DOHH2 (cell line): ENCODE measurements around the gene HOXC6.

Experiments used
- H3F3A ChIP-seq: fragments of 200-600 bp; sonication (generic), shearing (Covaris generic); 2 replicates; pipeline ENCODE4 v1.6.0; 2016; ENCODE audit warnings: antibody characterized with exemption, mild to moderate bottlenecking; ENCODE audit not compliant: control insufficient read depth, insufficient read depth
- H3K27ac ChIP-seq: fragments of 200-600 bp; sonication (generic); 2 replicates; pipeline ENCODE4 v1.5.1; 2014; ENCODE audit warnings: low read depth, mild to moderate bottlenecking, low read length, moderate library complexity
- H3K27me3 ChIP-seq: fragments of 200-600 bp; sonication (generic); 2 replicates; pipeline ENCODE4 v1.6.1; 2014; ENCODE audit warnings: mild to moderate bottlenecking, low read length, mixed read lengths; ENCODE audit not compliant: control insufficient read depth
- H3K36me3 ChIP-seq: fragments of 200-600 bp; sonication (generic); 2 replicates; pipeline ENCODE4 v1.6.1; 2014; ENCODE audit warnings: mild to moderate bottlenecking, low read length, moderate library complexity, mixed read lengths; ENCODE audit not compliant: control insufficient read depth
- H3K4me1 ChIP-seq: fragments of 200-600 bp; sonication (generic); 2 replicates; pipeline ENCODE4 v1.6.1; 2014; ENCODE audit warnings: mild to moderate bottlenecking, low read length, mixed read lengths; ENCODE audit not compliant: control insufficient read depth
- H3K4me2 ChIP-seq: fragments of 200-600 bp; sonication (generic); 2 replicates; pipeline ENCODE4 v1.6.0; 2014; ENCODE audit warnings: mild to moderate bottlenecking, low read length, moderate library complexity
- H3K4me3 ChIP-seq: fragments of 200-600 bp; sonication (generic); 2 replicates; pipeline ENCODE4 v1.5.1; 2014; ENCODE audit warnings: mild to moderate bottlenecking, low read length, mixed read lengths
- H3K79me2 ChIP-seq: fragments of 200-600 bp; sonication (generic); 2 replicates; pipeline ENCODE4 v1.6.1; 2014; ENCODE audit warnings: mild to moderate bottlenecking, low read length, mixed read lengths; ENCODE audit not compliant: control insufficient read depth
- H3K9me2 ChIP-seq: fragments of 200-600 bp; sonication (generic); replicated peaks from 2 replicates; pipeline ENCODE4 v1.6.1; 2014; ENCODE audit warnings: mild to moderate bottlenecking, low read length, mixed read lengths; ENCODE audit not compliant: control insufficient read depth
- H3K9me3 ChIP-seq: fragments of 200-600 bp; sonication (generic); 2 replicates; pipeline ENCODE4 v1.6.1; 2014; ENCODE audit warnings: antibody characterized with exemption, low read length, mixed read lengths; ENCODE audit not compliant: control insufficient read depth, insufficient read depth
- H4K20me1 ChIP-seq: fragments of 200-600 bp; sonication (generic); 2 replicates; pipeline ENCODE4 v1.6.0; 2014; ENCODE audit warnings: low read depth, mild to moderate bottlenecking, antibody characterized with exemption, low read length, moderate library complexity; ENCODE audit not compliant: control insufficient read depth, insufficient read depth
- EZH2phosphoT487 ChIP-seq: fragments of 200-600 bp; sonication (generic); IDR thresholded peaks from 2 replicates; pipeline ENCODE4 v1.6.1; 2017; ENCODE audit warnings: borderline replicate concordance, mild to moderate bottlenecking, antibody characterized with exemption, low read length, moderate library complexity, mixed read lengths
- TF ChIP-seq, protein P1 (sequence below): fragments of 200-600 bp; sonication (generic); IDR thresholded peaks from one replicate; pipeline ENCODE4 v1.5.1; 2014; ENCODE audit warnings: antibody characterized with exemption, mild to moderate bottlenecking, low read depth, low read length; ENCODE audit not compliant: poor library complexity, severe bottlenecking

Gene HOXC6

GRCh38 chr12:54045401-54045800, 17.2 kb downstream of the HOXC6 start:
- no peaks in the 10 kb centered on the region for H3K79me2 ChIP-seq
- no peak for TF ChIP-seq EZH2phosphoT487
- TF ChIP-seq, protein P1, sequence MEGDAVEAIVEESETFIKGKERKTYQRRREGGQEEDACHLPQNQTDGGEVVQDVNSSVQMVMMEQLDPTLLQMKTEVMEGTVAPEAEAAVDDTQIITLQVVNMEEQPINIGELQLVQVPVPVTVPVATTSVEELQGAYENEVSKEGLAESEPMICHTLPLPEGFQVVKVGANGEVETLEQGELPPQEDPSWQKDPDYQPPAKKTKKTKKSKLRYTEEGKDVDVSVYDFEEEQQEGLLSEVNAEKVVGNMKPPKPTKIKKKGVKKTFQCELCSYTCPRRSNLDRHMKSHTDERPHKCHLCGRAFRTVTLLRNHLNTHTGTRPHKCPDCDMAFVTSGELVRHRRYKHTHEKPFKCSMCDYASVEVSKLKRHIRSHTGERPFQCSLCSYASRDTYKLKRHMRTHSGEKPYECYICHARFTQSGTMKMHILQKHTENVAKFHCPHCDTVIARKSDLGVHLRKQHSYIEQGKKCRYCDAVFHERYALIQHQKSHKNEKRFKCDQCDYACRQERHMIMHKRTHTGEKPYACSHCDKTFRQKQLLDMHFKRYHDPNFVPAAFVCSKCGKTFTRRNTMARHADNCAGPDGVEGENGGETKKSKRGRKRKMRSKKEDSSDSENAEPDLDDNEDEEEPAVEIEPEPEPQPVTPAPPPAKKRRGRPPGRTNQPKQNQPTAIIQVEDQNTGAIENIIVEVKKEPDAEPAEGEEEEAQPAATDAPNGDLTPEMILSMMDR: no peak
- H3K4me1 ChIP-seq: peaks cover 19% of the 10 kb centered on the region
- no peaks in the 10 kb centered on the region for H3K9me3 ChIP-seq
- no peak overlapping the region for H3K27ac ChIP-seq
- no peak overlapping the region for H3K4me3 ChIP-seq
- H4K20me1 ChIP-seq: no peaks in the 10 kb centered on the region
- no peaks in the 10 kb centered on the region for H3K36me3 ChIP-seq
- H3K27me3 ChIP-seq: peaks cover 29% of the 10 kb centered on the region
- no peak overlapping the region for H3K4me2 ChIP-seq
- no peaks in the 10 kb centered on the region for H3K9me2 ChIP-seq
- no peaks in the 10 kb centered on the region; the same call in 1 of the 2 replicates for H3F3A ChIP-seq

DNA sequence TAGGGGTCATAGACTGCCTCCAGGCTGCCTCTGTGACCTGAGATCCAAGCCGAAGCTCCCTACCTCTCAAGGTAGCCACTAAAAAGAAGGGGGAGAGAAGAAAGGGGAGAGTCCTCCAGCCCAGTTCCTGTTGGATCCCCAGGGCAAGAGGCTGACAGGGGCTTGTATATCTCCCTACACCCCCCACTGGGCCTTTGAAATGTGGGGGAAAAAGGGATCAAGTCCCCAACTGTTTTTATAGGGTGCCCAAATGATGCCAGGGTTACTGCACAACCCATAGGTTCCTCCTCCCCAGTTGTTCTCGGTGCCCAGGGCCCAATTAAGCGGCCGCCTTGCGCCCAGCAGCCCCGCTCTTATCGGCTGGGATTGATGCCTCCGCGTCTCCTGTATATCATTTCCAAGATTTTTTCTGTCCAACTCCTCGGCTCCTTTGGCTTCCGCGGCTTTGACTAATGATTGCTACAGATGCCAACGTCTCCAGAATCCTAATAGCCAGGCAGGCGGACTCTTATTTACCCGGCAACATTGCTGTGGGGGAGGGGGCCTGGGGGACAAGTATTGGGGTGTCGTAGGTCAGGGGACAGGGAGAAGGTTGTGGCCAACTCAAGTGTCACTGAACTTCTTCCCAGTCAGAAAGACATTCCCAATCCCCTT, 17.8 kb downstream of the HOXC6 start:
- no peak overlapping the region for H3K4me3 ChIP-seq
- peaks cover 30% of the 10 kb centered on the region for H3K27me3 ChIP-seq
- H3K79me2 ChIP-seq: no peaks in the 10 kb centered on the region
- no peaks in the 10 kb centered on the region for H3K9me3 ChIP-seq
- no peak for TF ChIP-seq EZH2phosphoT487
- H3K27ac ChIP-seq: no peak overlapping the region
- no peak overlapping the region for H3K4me2 ChIP-seq
- peaks cover 19% of the 10 kb centered on the region for H3K4me1 ChIP-seq
- peaks cover 2% of the 10 kb centered on the region; the same call in 1 of the 2 replicates for H3F3A ChIP-seq
- no peaks in the 10 kb centered on the region for H3K9me2 ChIP-seq
- H4K20me1 ChIP-seq: no peaks in the 10 kb centered on the region
- H3K36me3 ChIP-seq: no peaks in the 10 kb centered on the region

GRCh38 chr12:54046809-54047159, 18.5 kb downstream of the HOXC6 start:
- no peaks in the 10 kb centered on the region for H4K20me1 ChIP-seq
- no peak overlapping the region for H3K27ac ChIP-seq
- TF ChIP-seq, protein P1: no peak
- no peak for TF ChIP-seq EZH2phosphoT487
- no peak overlapping the region for H3K4me2 ChIP-seq
- no peak overlapping the region for H3K4me3 ChIP-seq
- peaks cover 27% of the 10 kb centered on the region for H3K4me1 ChIP-seq
- H3K9me3 ChIP-seq: no peaks in the 10 kb centered on the region
- H3K27me3 ChIP-seq: peaks cover 34% of the 10 kb centered on the region
- no peaks in the 10 kb centered on the region for H3K79me2 ChIP-seq
- no peaks in the 10 kb centered on the region for H3K36me3 ChIP-seq
- peaks cover 2% of the 10 kb centered on the region; the same call in 1 of the 2 replicates for H3F3A ChIP-seq
- no peaks in the 10 kb centered on the region for H3K9me2 ChIP-seq

DNA sequence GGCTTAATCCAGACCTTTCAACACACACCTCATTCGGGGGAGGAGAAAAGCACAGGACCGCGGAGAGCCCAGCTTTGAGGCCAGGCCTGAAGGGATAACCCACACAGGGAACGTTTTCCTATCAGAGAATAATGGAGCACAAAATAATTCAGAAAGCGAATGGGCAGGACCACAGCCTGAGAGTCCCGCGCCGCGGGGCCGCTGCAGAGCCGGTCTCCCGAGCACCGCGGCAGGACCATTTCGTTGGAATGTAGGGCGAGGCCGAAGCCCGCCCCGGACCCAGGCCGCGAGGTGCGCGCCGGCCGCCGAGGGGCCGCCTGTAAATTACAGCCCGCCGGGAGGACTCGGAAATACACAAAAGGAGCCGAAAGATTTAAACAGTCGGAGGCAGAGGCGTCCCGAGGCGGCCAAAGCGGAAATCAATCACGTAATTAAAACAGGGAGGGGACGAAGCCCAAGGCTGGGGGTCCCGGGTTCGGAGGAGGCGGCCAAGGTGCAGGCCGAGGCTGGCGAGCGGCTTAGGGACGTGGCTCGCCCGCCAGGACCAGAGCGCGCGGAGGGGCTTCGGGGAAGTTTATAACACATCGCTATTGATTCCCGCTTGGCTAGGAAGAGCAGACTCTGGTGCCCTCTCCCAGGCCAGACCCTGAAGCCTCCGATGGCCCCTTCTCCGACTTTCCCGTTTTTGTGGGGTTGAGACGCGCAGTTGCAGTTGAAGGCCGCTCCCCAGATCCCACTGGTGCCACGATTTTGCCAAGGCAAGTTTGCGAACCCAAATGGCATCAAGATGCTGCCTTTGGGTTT, 19.1 kb downstream of the HOXC6 start:
- no peak overlapping the region for H3K27ac ChIP-seq
- peaks cover 8% of the 10 kb centered on the region; the same call in 1 of the 2 replicates for H3F3A ChIP-seq
- H3K36me3 ChIP-seq: no peaks in the 10 kb centered on the region
- H3K4me3 ChIP-seq: no peak overlapping the region
- peaks cover 32% of the 10 kb centered on the region for H3K4me1 ChIP-seq
- H4K20me1 ChIP-seq: no peaks in the 10 kb centered on the region
- H3K9me2 ChIP-seq: no peaks in the 10 kb centered on the region
- H3K9me3 ChIP-seq: no peaks in the 10 kb centered on the region
- TF ChIP-seq, protein P1: no peak
- no peak for TF ChIP-seq EZH2phosphoT487
- H3K27me3 ChIP-seq: peaks cover 34% of the 10 kb centered on the region
- H3K4me2 ChIP-seq: no peak overlapping the region
- H3K79me2 ChIP-seq: no peaks in the 10 kb centered on the region
